Progenitor cell of endocrine pancreas (in vitro differentiated cells): Measurements from ENCODE around the gene ZBTB21. TPM values are rescaled to one million over a fixed set of nuclear protein-coding genes. Genes with fewer than 3 reads are reported as not detected.
A peak's percentile ranks its signal among the peaks of the same experiment; 100 is the strongest.

Experiments used
- DNase-seq: peaks from one replicate; pipeline ENCODE4 v3.0.0; 2021; ENCODE audit warnings: low spot score; ENCODE audit not compliant: unreplicated experiment
- H3K27ac Mint-ChIP-seq: 2 replicates; pipeline ENCODE4 v1.8.0; 2021; ENCODE audit warnings: mild to moderate bottlenecking, moderate library complexity, mixed read lengths
- H3K27me3 Mint-ChIP-seq: 2 replicates; pipeline ENCODE4 v1.8.0; 2021; ENCODE audit warnings: mixed read lengths
- H3K36me3 Mint-ChIP-seq: 2 replicates; pipeline ENCODE4 v1.8.0; 2022; ENCODE audit warnings: mixed read lengths; ENCODE audit not compliant: insufficient read depth
- H3K4me1 Mint-ChIP-seq: 2 replicates; pipeline ENCODE4 v1.8.0; 2021; ENCODE audit warnings: low read depth, mixed read lengths
- H3K4me3 Mint-ChIP-seq: 2 replicates; pipeline ENCODE4 v1.8.0; 2021; ENCODE audit warnings: low read depth, mild to moderate bottlenecking, moderate library complexity, mixed read lengths
- H3K9me3 Mint-ChIP-seq: 2 replicates; pipeline ENCODE4 v1.8.0; 2021; ENCODE audit warnings: low read depth, mixed read lengths
- CTCF ChIP-seq: fragments of 200-600 bp; sonication (generic); IDR thresholded peaks from one replicate; pipeline ENCODE4 v1.5.0; 2021; ENCODE audit warnings: antibody characterized with exemption, mild to moderate bottlenecking; ENCODE audit not compliant: unreplicated experiment
- total RNA-seq: library from RNA; stranded (reverse); gene quantifications from 2 replicates; pipeline ENCODE4 v1.2.1, GENCODE V29; 2021

ZBTB21 gene
- total RNA-seq, 1 donor from 2014 or later = 15.7 TPM

DNA sequence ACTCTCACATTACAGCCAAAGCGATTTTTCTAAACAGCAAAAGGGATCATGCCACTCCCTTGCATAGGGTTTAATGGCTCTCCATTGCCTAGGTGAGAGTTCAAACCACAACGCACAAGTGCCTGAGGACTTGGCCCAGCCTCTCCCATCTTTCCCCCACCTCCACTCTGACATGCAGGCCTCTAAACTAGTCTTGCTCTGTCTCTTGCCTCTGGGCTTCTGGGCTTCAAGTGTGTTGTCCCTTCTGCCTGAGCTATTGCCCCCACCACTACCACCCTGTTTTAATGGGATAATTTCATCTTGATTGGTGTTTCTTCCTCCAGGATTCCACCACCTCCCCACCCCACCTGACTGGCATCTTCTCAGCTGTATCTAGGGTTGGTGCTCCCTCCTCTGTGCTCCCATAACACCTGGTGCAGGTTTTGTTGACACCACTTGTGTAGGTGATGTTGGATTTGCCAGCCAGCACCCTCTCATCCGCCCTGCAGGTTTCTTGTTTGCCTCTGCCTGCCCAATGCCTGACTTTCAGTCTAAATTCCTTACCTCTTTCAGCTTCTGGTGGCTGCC lies 2.7 kb upstream of the ZBTB21 start:
- peaks cover 3% of the 10 kb centered on the region for H3K9me3 Mint-ChIP-seq
- DNase-seq = no peak
- peak overlapping the region; percentile 53 for H3K27ac Mint-ChIP-seq
- peaks cover 14% of the 10 kb centered on the region for H3K27me3 Mint-ChIP-seq
- H3K4me1 Mint-ChIP-seq = peaks cover 9% of the 10 kb centered on the region
- no peak for TF ChIP-seq CTCF
- peaks cover 3% of the 10 kb centered on the region for H3K36me3 Mint-ChIP-seq
- peak overlapping the region; percentile 90 for H3K4me3 Mint-ChIP-seq

DNA sequence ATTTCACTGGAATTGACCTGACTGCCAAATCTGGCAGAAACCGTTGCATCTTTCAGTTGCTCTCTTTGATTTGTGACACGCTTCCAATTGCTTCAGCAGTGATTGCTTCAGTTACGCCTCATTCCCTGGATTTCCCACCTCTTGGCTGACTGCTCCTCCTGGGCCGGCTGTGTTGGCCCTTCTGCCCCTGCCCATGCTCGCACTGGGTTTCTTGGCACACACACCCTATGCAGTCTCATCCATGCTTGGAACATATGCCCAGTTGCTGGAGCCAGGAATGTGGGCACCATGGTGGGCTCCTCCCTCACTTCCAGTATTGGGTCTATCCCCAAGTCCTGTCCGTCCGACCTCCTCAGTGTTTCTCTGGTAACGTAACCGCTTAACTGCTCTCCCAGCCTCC lies 2.2 kb upstream of the ZBTB21 start:
- peaks cover 3% of the 10 kb centered on the region for H3K9me3 Mint-ChIP-seq
- H3K4me1 Mint-ChIP-seq = peaks cover 9% of the 10 kb centered on the region
- peaks cover 14% of the 10 kb centered on the region for H3K27me3 Mint-ChIP-seq
- H3K27ac Mint-ChIP-seq = peak overlapping the region; percentile 53
- H3K36me3 Mint-ChIP-seq = peaks cover 6% of the 10 kb centered on the region
- no peak for DNase-seq
- peak overlapping the region; percentile 90 for H3K4me3 Mint-ChIP-seq
- no peak for TF ChIP-seq CTCF

DNA sequence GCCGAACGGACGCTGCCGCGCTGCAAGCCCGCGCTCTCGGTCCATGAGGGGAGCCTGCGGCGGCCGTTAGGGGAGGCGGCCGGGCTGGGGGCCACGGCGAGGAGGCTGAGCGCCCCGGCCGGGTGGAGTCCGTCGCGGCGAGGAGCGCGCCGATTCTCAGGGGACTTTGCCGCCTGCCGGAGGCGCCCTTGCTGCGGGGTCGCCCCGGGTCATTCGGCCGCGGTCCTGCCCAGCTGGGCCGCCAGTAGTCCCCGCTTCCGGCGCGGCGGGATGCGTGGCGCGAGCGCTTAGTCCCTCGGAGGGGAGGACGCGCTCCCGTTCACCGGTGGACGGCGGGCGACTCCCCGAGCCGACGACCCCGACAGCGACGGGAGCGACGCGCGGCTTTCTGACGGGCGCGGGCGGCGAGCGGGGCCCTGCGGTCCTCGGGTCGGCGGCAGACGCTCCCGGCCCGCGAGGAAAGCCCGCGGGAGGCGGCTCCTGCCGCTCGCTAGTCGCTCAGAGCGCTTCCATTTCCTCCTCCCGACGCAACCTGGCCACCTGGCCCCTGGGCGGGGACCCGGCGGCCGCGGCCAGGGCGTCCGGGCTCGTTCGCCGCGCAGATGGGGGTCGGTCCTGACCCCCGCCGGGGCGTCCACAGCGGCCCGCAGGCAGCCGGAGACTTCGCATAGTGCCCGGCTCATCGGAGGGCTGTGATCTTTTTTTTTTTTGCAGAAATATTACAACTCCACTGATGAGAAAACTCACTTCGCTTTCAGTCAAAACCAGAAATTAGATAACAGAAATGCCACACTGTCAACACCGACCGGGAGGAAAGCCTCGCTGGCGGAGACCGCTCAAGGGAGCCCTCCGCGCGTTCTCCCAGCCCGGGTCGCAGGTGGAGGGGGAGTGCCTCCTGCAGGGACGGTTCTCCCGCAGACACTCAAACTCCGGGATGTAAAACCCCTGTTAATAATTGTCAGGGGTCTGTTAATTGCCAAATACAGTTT lies 641 bp upstream of the ZBTB21 start:
- Mint-ChIP-seq H3K9me3 (peaks cover 3% of the 10 kb centered on the region), H3K27me3 (peaks cover 14% of the 10 kb centered on the region), H3K4me1 (peaks cover 11% of the 10 kb centered on the region), H3K36me3 (peaks cover 11% of the 10 kb centered on the region), H3K4me3 (peak overlapping the region; percentile 90), H3K27ac (peak overlapping the region; percentile 97)
- peak; percentile 19 for TF ChIP-seq CTCF
- DNase-seq = peak; percentile 31

DNA sequence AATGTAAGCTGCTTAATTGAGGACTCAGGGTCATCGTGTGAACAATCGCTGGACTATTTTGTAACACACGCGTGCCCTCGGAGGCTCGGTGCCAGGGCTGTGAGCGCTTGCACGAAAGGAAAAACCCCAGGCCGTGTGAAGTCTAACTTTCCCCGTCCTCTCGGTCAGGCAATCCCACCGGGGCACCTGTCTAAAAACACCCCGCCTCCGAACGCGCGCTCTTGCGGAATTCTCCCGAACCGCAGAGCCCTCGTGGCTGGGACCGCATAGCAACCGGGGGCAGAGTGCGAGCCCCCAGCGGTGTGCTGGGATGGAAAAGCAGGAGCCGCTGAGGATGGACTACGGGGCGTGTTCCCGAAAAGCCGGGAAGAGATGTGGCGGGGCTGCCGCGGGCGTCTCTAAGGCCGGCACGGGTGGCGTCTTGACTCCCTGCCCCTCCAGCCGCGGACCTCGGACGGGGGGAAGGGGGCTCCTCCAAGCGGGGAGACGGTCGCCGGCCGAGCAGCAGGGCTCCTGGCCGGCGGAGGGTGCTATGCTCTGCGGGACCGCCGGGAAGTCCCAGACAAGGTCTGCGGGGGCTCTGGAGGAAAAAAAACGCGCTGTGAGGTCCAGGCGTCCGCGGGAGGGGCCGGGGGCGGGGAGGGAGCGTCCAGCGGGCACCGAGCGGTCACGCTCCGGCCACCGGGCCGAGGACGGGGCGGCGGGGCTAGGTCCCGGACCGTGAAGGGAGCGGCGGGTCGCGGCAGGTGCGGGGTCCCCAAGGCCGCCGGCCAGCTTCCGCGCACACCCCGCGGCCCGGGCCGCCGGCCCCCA lies 936 bp downstream of the ZBTB21 start:
- DNase-seq = peak; percentile 47
- Mint-ChIP-seq H3K4me1 (peaks cover 23% of the 10 kb centered on the region), H3K4me3 (peak overlapping the region; percentile 83), H3K36me3 (peaks cover 11% of the 10 kb centered on the region), H3K27ac (peak overlapping the region; percentile 84), H3K9me3 (no peaks in the 10 kb centered on the region), H3K27me3 (peaks cover 14% of the 10 kb centered on the region)
- TF ChIP-seq CTCF = peak; percentile 45
